ENCODE data around the gene DNAJC21.

DNAJC21 gene

DNA sequence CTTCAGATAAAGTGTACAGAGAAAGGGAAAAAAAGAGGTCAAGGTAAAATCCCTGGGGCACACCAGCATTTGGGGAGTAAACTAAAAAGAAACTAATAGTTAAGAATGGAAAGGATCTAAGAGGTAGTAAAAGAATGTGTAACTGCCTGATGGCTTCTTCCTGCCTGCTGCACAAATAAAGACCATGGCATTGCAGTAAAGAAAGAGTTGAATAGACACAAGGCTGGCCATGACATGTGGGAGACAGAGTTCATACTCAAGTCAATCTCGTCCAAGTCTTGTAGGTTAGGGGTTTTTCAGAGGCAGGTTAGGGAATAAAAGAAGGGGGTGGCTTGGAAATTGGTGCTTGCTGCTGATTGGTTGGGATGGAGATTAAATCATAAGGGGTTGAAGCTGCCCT, 57.6 kb downstream of the DNAJC21 start:
- DNase-seq = no peak

GRCh38 chr5:34991486-34992238, 62.3 kb downstream of the DNAJC21 start:
- DNase-seq = no peak

DNA sequence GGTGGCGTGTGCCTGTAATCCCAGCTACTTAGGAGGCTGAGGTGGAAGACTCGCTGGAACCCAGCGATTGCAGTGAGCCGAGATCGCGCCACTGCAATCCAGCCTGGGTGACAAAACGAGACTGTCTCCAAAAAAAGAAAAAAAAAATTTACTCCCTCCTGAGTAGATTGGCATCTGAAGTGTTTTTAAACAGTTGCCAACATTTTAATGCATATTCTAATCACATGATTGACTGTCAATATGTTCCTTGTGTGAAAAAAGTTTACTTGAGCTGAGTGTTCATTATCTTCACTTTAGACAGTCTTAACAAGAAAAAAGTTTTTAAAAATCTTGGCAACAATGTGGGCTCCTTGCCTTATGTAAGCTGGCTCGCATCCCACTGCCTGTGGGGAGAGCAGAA, 64.6 kb downstream of the DNAJC21 start:
- no peak for DNase-seq

GRCh38 chr5:34996261-34996660, 66.9 kb downstream of the DNAJC21 start:
- DNase-seq = no peak

DNA sequence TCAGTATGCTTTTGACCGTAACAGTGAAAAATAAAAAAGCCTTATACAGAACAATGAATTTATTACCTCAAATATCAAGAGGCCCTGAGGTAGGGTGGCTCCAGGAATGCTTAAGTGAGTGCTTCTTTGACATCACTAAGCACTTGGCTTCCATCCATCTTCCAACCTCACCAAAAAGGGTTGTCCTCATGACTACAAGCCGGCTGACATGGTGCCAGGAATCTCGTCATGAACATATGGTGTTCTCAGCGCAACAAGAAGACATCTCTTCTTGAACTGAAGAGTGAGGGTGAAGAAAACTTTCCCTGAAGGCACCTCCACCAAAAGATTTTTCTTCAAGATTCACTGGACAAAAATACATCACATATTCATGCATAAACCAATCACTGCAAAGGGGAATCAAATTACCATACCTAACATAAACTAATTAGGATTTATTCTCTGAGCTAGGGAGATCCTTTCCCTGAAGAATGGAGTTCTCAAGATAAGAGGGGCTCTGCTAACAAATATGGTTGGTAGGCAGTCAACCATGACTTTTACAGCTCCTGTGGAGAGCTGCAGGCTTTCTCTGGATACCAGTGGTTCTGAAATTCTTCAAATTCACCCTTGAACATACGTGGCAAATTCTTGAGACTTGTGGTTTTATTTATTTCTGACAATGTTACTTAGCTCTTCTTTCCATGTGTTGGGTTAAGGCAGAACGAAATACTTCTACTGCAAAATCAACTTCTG, 68.9 kb downstream of the DNAJC21 start:
- DNase-seq = no peak

- no peak for DNase-seq
These were observed 72.5 kb downstream of the DNAJC21 start for GRCh38 chr5:35001842-35002241.

- no peak for DNase-seq
These were observed 73.1 kb downstream of the DNAJC21 start for GRCh38 chr5:35002459-35002858.

- peak in 1 of 2 donors; percentile 1 for DNase-seq
These were observed 73.9 kb downstream of the DNAJC21 start for GRCh38 chr5:35003018-35003957.

DNA sequence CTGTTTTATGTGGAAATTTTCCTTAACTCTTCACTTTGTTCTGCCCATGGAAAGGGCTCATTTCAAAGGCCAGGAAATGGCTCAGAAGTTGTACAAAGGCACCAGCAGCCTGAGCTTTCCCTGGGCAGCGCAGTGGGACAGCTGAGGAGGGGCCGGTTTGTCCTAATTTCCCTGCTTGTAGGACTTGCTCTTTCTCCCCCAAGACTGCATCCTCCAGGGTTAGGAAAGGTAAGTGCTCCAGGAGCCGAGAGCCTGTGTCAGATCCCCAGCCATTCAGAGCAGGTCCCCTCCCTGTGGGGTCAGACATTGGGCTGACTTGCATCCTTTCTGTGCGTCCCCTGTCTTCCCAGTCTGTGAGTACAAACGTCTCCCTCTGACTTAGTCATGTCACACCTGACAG, 74.8 kb downstream of the DNAJC21 start:
- no peak for DNase-seq

GRCh38 chr5:35004771-35005170, 75.4 kb downstream of the DNAJC21 start:
- no peak for DNase-seq
